H1 (cell line): ENCODE measurements around the gene KCNN4. TPM values are rescaled to one million over a fixed set of nuclear protein-coding genes. Genes with fewer than 3 reads are reported as not detected.

ENCODE experiments used
- CTCF ChIA-PET: fragments of 300-600 bp; sonication (Branson Sonifier 250); formaldehyde crosslinking; loops from one replicate; lab custom pipeline; 2021; ENCODE audit not compliant: partially characterized antibody; lab: Charles Lee
- POLR2A ChIA-PET: fragments of 300-600 bp; sonication (Branson Sonifier 250); formaldehyde crosslinking; loops from one replicate; lab custom pipeline; 2021; ENCODE audit warnings: inconsistent platforms; ENCODE audit not compliant: partially characterized antibody; lab: Charles Lee
- DNase-seq, 2 experiments: peaks; one replicate each; pipeline versions ENCODE4 v3.0.0 to v3.0.0-alpha.2; 2010 to 2022; ENCODE audit warnings: low spot score in 2 of 2, low read depth in 1 of 2, mixed read lengths in 1 of 2
- FAIRE-seq: peaks from 2 replicates; lab custom pipeline; 2011; peaks lifted over from hg19 to GRCh38; lab: Jason Lieb, UNC
- H2AFZ ChIP-seq: 2 replicates; pipeline ENCODE4 v1.8.1; 2012; ENCODE audit warnings: low read length, inconsistent platforms
- H2AK5ac ChIP-seq: 2 replicates; pipeline ENCODE4 v1.6.1; 2013; ENCODE audit warnings: low read depth, low read length
- H2BK120ac ChIP-seq: replicated peaks from 2 replicates; pipeline ENCODE3; 2013; ENCODE audit warnings: low read depth, low read length, inconsistent platforms
- H2BK12ac ChIP-seq: 2 replicates; pipeline ENCODE4 v1.6.1; 2013; ENCODE audit warnings: low read depth, low read length
- H2BK15ac ChIP-seq: 2 replicates; pipeline ENCODE4 v1.6.1; 2013; ENCODE audit warnings: low read length
- H2BK20ac ChIP-seq: 2 replicates; pipeline ENCODE4 v1.6.1; 2013; ENCODE audit warnings: low read length
- H2BK5ac ChIP-seq: 2 replicates; pipeline ENCODE4 v1.6.1; 2013; ENCODE audit warnings: low read depth, low read length
- H3K14ac ChIP-seq: 2 replicates; pipeline ENCODE4 v1.6.1; 2013; ENCODE audit warnings: inconsistent platforms; ENCODE audit not compliant: insufficient read length
- H3K18ac ChIP-seq: 2 replicates; pipeline ENCODE4 v1.6.1; 2013; ENCODE audit warnings: low read length; ENCODE audit errors: extremely low read depth
- H3K23ac ChIP-seq: 2 replicates; pipeline ENCODE4 v1.6.1; 2013; ENCODE audit warnings: inconsistent platforms; ENCODE audit not compliant: insufficient read length
- H3K23me2 ChIP-seq: 2 replicates; pipeline ENCODE4 v1.6.1; 2013; ENCODE audit warnings: low read depth, low read length
- H3K27ac ChIP-seq: 2 replicates; pipeline ENCODE4 v1.6.1; 2011; ENCODE audit warnings: low read depth, low read length, inconsistent platforms
- H3K27me3 ChIP-seq, 4 experiments: replicated peaks in 1 of 4; 1 replicate in 1 of 4; 2 replicates in 3 of 4; pipeline versions ENCODE4 v1.6.1 to v1.8.1; 2011 to 2013; ENCODE audit warnings: low read length in 3 of 4, mild to moderate bottlenecking in 3 of 4, inconsistent platforms in 2 of 4, mixed read lengths in 2 of 4, moderate library complexity in 1 of 4; ENCODE audit not compliant: control insufficient read depth in 3 of 4, insufficient read depth in 3 of 4; ENCODE audit errors: extremely low read depth in 1 of 4
- H3K36me3 ChIP-seq, 4 experiments: 2 replicates each; pipeline versions ENCODE4 v1.6.1 to v1.8.1; 2011 to 2013; ENCODE audit warnings: mild to moderate bottlenecking in 4 of 4, low read length in 3 of 4, moderate library complexity in 2 of 4, control low read depth in 1 of 4, inconsistent platforms in 1 of 4; ENCODE audit not compliant: insufficient read depth in 4 of 4, control insufficient read depth in 2 of 4
- H3K4ac ChIP-seq: replicated peaks from 2 replicates; pipeline ENCODE3; 2013; ENCODE audit warnings: low read length, low read depth, mixed read lengths, inconsistent platforms; ENCODE audit not compliant: insufficient read length
- H3K4me1 ChIP-seq, 4 experiments: replicated peaks in 1 of 4; 1 replicate in 1 of 4; 2 replicates in 3 of 4; pipeline versions ENCODE4 v1.6.1 to v1.8.1; 2011 to 2013; ENCODE audit warnings: low read length in 3 of 4, inconsistent platforms in 2 of 4, mixed read lengths in 1 of 4; ENCODE audit not compliant: insufficient read depth in 4 of 4, control insufficient read depth in 3 of 4
- H3K4me2 ChIP-seq, 2 experiments: 2 replicates each; pipeline versions ENCODE4 v1.6.1 to v1.8.1; 2011 to 2013; ENCODE audit warnings: low read depth in 2 of 2, low read length in 2 of 2, control low read depth in 1 of 2, inconsistent platforms in 1 of 2, mild to moderate bottlenecking in 1 of 2; ENCODE audit not compliant: insufficient read depth in 1 of 2
- H3K4me3 ChIP-seq, 4 experiments: fragments of 200-600, 300-600 bp in 1 of 4; sonication (generic), shearing (Covaris generic), sonication (Bioruptor Twin) in 1 of 4; 2 replicates each; pipeline versions ENCODE4 v1.5.1 to v1.8.1; 2011 to 2016; ENCODE audit warnings: low read length in 4 of 4, low read depth in 3 of 4, control low read depth in 2 of 4, inconsistent platforms in 2 of 4, mild to moderate bottlenecking in 2 of 4, mixed read lengths in 1 of 4, moderate library complexity in 1 of 4; ENCODE audit not compliant: insufficient read depth in 2 of 4; ENCODE audit errors: extremely low read depth in 1 of 4
- H3K56ac ChIP-seq: replicated peaks from 2 replicates; pipeline ENCODE3; 2013; ENCODE audit warnings: low read depth, mild to moderate bottlenecking, mixed read lengths, low read length, inconsistent platforms; ENCODE audit not compliant: insufficient read length
- H3K79me1 ChIP-seq: 2 replicates; pipeline ENCODE4 v1.6.1; 2013; ENCODE audit warnings: low read depth, low read length, control low read depth
- H3K79me2 ChIP-seq, 2 experiments: 2 replicates each; pipeline versions ENCODE4 v1.6.1 to v1.8.1; 2012 to 2013; ENCODE audit warnings: low read length in 2 of 2, mild to moderate bottlenecking in 2 of 2, inconsistent platforms in 1 of 2; ENCODE audit not compliant: insufficient read depth in 2 of 2, control insufficient read depth in 1 of 2
- H3K9ac ChIP-seq, 4 experiments: replicated peaks in 1 of 4; 1 replicate in 1 of 4; 2 replicates in 3 of 4; pipeline versions ENCODE4 v1.6.1 to v1.8.1; 2011 to 2013; ENCODE audit warnings: low read depth in 3 of 4, low read length in 3 of 4, control low read depth in 2 of 4, mild to moderate bottlenecking in 2 of 4, moderate library complexity in 2 of 4, inconsistent platforms in 1 of 4; ENCODE audit errors: extremely low read depth in 1 of 4
- H3K9me3 ChIP-seq, 2 experiments: 2 replicates each; pipeline versions ENCODE4 v1.6.1 to v1.8.1; 2012 to 2013; ENCODE audit warnings: mild to moderate bottlenecking in 2 of 2, moderate library complexity in 2 of 2, control low read depth in 1 of 2, inconsistent platforms in 1 of 2, low read depth in 1 of 2, low read length in 1 of 2, mixed read lengths in 1 of 2; ENCODE audit not compliant: insufficient read depth in 2 of 2
- H4K20me1 ChIP-seq, 2 experiments: replicated peaks in 1 of 2; 2 replicates each; pipeline versions ENCODE3 to v1.8.1; 2011 to 2013; ENCODE audit warnings: inconsistent platforms in 2 of 2, low read length in 2 of 2, mild to moderate bottlenecking in 1 of 2; ENCODE audit not compliant: insufficient read depth in 2 of 2, control insufficient read depth in 1 of 2
- H4K5ac ChIP-seq: 2 replicates; pipeline ENCODE4 v1.6.1; 2013; ENCODE audit warnings: low read length, low read depth, mixed read lengths, inconsistent platforms; ENCODE audit not compliant: insufficient read length
- H4K8ac ChIP-seq: 2 replicates; pipeline ENCODE4 v1.8.0; 2013; ENCODE audit warnings: mild to moderate bottlenecking, moderate library complexity, low read length, inconsistent platforms; ENCODE audit not compliant: insufficient read depth; ENCODE audit errors: extremely low read depth
- H4K91ac ChIP-seq: replicated peaks from 2 replicates; pipeline ENCODE3; 2013; ENCODE audit warnings: low read length, mixed read lengths, inconsistent platforms; ENCODE audit not compliant: insufficient read length
- CREB1 ChIP-seq: IDR thresholded peaks from 2 replicates; pipeline ENCODE4 v1.6.1; 2012; ENCODE audit warnings: inconsistent platforms
- GABPA ChIP-seq: IDR thresholded peaks from 2 replicates; pipeline ENCODE4 v1.6.1; 2011; ENCODE audit warnings: mild to moderate bottlenecking, low read length, moderate library complexity, borderline replicate concordance; ENCODE audit not compliant: insufficient read depth
- GTF2F1 ChIP-seq: IDR thresholded peaks from 2 replicates; pipeline ENCODE4 v1.6.1; 2012; ENCODE audit warnings: low read depth, low read length, improper control_type of control experiment, borderline replicate concordance
- KDM1A ChIP-seq: fragments of 200-600, 300-600 bp; sonication (generic); IDR thresholded peaks from 2 replicates; pipeline ENCODE4 v1.7.1; 2016; ENCODE audit warnings: mild to moderate bottlenecking, low read length, borderline replicate concordance
- NANOG ChIP-seq: IDR thresholded peaks from 2 replicates; pipeline ENCODE4 v1.6.1; 2011; ENCODE audit warnings: low read length, low read depth, mild to moderate bottlenecking, inconsistent platforms; ENCODE audit not compliant: insufficient read depth, poor library complexity, severe bottlenecking
- RNF2 ChIP-seq: fragments of 200-900, 300-1000 bp; sonication (generic); IDR thresholded peaks from 2 replicates; pipeline ENCODE4 v1.7.1; 2016; ENCODE audit warnings: borderline replicate concordance, low read depth, mild to moderate bottlenecking, antibody characterized with exemption, low read length; ENCODE audit not compliant: poor library complexity, severe bottlenecking; ENCODE audit errors: missing control alignments
- SIRT6 ChIP-seq: IDR thresholded peaks from one replicate; pipeline ENCODE4 v1.7.1; 2012; ENCODE audit warnings: low read length, inconsistent platforms
- TAF1 ChIP-seq: IDR thresholded peaks from 2 replicates; pipeline ENCODE4 v1.6.1; 2011; ENCODE audit warnings: mild to moderate bottlenecking, low read depth, low read length
- USF2 ChIP-seq: IDR thresholded peaks from 2 replicates; pipeline ENCODE4 v1.6.1; 2011; ENCODE audit warnings: low read length, improper control_type of control experiment
- WGBS, 2 experiments: shearing (Covaris generic) in 1 of 2; methylation state at CpG; one replicate each; pipeline versions ENCODE4 v1.1.6 to v1.1.7; 2013 to 2015; ENCODE audit warnings: low lambda C conversion rate in 2 of 2, mixed read lengths in 2 of 2, inconsistent platforms in 1 of 2, low coverage in 1 of 2, missing lambda C conversion rate in 1 of 2; ENCODE audit not compliant: insufficient replicate concordance in 2 of 2, insufficient coverage in 1 of 2, insufficient read length in 1 of 2; ENCODE audit errors: extremely low coverage in 1 of 2, missing lambda C conversion rate in 1 of 2; 5-methylcytosine and 5-hydroxymethylcytosine counted together
- polyA plus RNA-seq, 7 experiments: library from polyadenylated mRNA; depleted of rRNA in 3 of 7; stranded (reverse) in 5 of 7; unstranded in 2 of 7; fragments of >200 nt in 5 of 7; fragments of 200-250 nt in 2 of 7; gene quantifications; 1 replicate in 5 of 7; 2 replicates in 1 of 7; 4 replicates in 1 of 7; pipeline versions ENCODE4 v1.2.1 to v1.2.3, GENCODE V29; 2011 to 2013; ENCODE audit warnings: missing spikeins in 2 of 7, mixed read lengths in 2 of 7
- total RNA-seq: library from RNA; stranded (reverse); fragmentation: NEBNext Ultra II Directional; extraction: Animal tissue kit (Norgen Biotek cat#: 25700); gene quantifications from 2 replicates; pipeline ENCODE4 v1.2.1, GENCODE V29; 2021

KCNN4 gene
- total and polyA plus RNA-seq, 2 of the 8 experiments (the other 6 are each of a cell fraction or from before 2014, with no cell fraction given), result 0.78 to 1.5 TPM

GRCh38 chr19:43826787-43827754, 46.3 kb upstream of the KCNN4 start, which contains the start of gene ZNF283:
TSS of gene ZNF283 (plus strand) at chr19:43827321. CDS start at chr19:43833505, 6,184 bp downstream.
- Histone ChIP-seq H2BK120ac (no peak within 1 kb of the TSS), H3K9me3 (peaks cover 2 to 4% of the 10 kb centered on the region in 2 experiments; a peak in 3 of 4 replicates), H3K4me1 (no peaks in the 10 kb centered on the region; a peak in 1 of 7 replicates), H3K23ac (no peak within 1 kb of the TSS), H4K8ac (no peak within 1 kb of the TSS), H3K36me3 (peaks cover 0 to 4% (median 0%) of the 10 kb centered on the region in 4 experiments; a peak in 2 of 8 replicates), H4K5ac (no peak within 1 kb of the TSS), H2BK20ac (no peak within 1 kb of the TSS), H3K4me2 (peak within 1 kb of the TSS; percentile 81 to 86), H2AK5ac (no peak within 1 kb of the TSS), H3K27ac (no peak within 1 kb of the TSS), H2BK15ac (no peak within 1 kb of the TSS), H3K4ac (no peak within 1 kb of the TSS), H3K18ac (no peak within 1 kb of the TSS), H3K79me2 (no peaks in the 10 kb centered on the region), H2BK5ac (peak within 1 kb of the TSS; percentile 39; the same call in 1 of the 2 replicates), H2BK12ac (no peak within 1 kb of the TSS), H4K20me1 (no peaks in the 10 kb centered on the region), H3K56ac (no peak within 1 kb of the TSS), H4K91ac (no peak within 1 kb of the TSS), H3K27me3 (no peaks in the 10 kb centered on the region; a peak in 1 of 7 replicates), H2AFZ (peak within 1 kb of the TSS; percentile 70), H3K23me2 (no peaks in the 10 kb centered on the region; the same call in 1 of the 2 replicates), H3K79me1 (no peaks in the 10 kb centered on the region; the same call in 1 of the 2 replicates), H3K4me3 (peak within 1 kb of the TSS; percentile 55 to 70 (median 66)), H3K14ac (no peak within 1 kb of the TSS), H3K9ac (peak within 1 kb of the TSS in 2 of 4 experiments; percentile 26 to 38; a peak in 3 of 7 replicates)
- 33% methylated on average over 45 of the region's 46 CpGs; no CpG with 5 or more reads in 1 of the 2 experiments for WGBS, 2 experiments
- DNase-seq (peak; percentile 81 to 85), FAIRE-seq (peak; percentile 81)
- ChIA-PET CTCF (no interaction called here), POLR2A (interaction anchor here (1.0 kb wide), 1 partner anchor 75 kb away, joined by 3 read pairs; no protein-coding TSS in a partner anchor)
- no peak for TF ChIP-seq SIRT6
- no peak for TF ChIP-seq NANOG
- TF ChIP-seq CREB1, result no peak
- no peak for TF ChIP-seq USF2
- peak; percentile 67 for TF ChIP-seq TAF1
- peak; percentile 44 for TF ChIP-seq RNF2
- TF ChIP-seq KDM1A, result no peak
- peak; percentile 82; the same call in 1 of the 2 replicates for TF ChIP-seq GABPA
- TF ChIP-seq GTF2F1, result no peak
